ENCODE data around the gene ARHGAP1. TPM values are rescaled to one million over a fixed set of nuclear protein-coding genes. Genes with fewer than 3 reads are reported as not detected.

ARHGAP1 gene
- total RNA-seq, 2 donors from 2014 or later: 106 to 159 TPM

GRCh38 chr11:46736146-46736545 is 35.7 kb upstream of the ARHGAP1 start:
- DNase-seq (ENCODE audit: low spot score) (no peak), ATAC-seq (ENCODE audit: insufficient number of reproducible peaks, low FRiP score, low read depth) (no peak)
- Histone ChIP-seq H3K4me1 (ENCODE audit: control insufficient read depth in 1 of 2, low read depth in 2 of 2) (peaks cover 3 to 9% of the 10 kb centered on the region in 2 donors), H3K9me3 (no peaks in the 10 kb centered on the region), H3K4me3 (no peak overlapping the region), H3K36me3 (no peaks in the 10 kb centered on the region), H3K27me3 (replicated peaks; ENCODE audit: insufficient read depth) (no peaks in the 10 kb centered on the region), H3K27ac (peak overlapping the region; percentile 51 to 61)
- no peak for TF ChIP-seq CTCF (IDR thresholded peaks at IDR 0.05)

- ATAC-seq (ENCODE audit: insufficient number of reproducible peaks, low FRiP score, low read depth) (no peak), DNase-seq (ENCODE audit: low spot score) (no peak)
- Histone ChIP-seq H3K4me1 (ENCODE audit: control insufficient read depth in 1 of 2, low read depth in 2 of 2) (peaks cover 3 to 9% of the 10 kb centered on the region in 2 donors), H3K27me3 (replicated peaks; ENCODE audit: insufficient read depth) (no peaks in the 10 kb centered on the region), H3K9me3 (no peaks in the 10 kb centered on the region), H3K4me3 (no peak overlapping the region), H3K36me3 (no peaks in the 10 kb centered on the region), H3K27ac (no peak overlapping the region)
- TF ChIP-seq CTCF (IDR thresholded peaks at IDR 0.05): no peak
Observed at GRCh38 chr11:46733234-46733633, 32.8 kb upstream of the ARHGAP1 start.

- no peaks in the 10 kb centered on the region for H3K36me3 ChIP-seq
- no peaks in the 10 kb centered on the region for H3K9me3 ChIP-seq
- no peak for DNase-seq (ENCODE audit: low spot score)
- no peaks in the 10 kb centered on the region for H3K27me3 ChIP-seq (replicated peaks; ENCODE audit: insufficient read depth)
- H3K4me3 ChIP-seq: no peak overlapping the region
- ATAC-seq (ENCODE audit: insufficient number of reproducible peaks, low FRiP score, low read depth): no peak
- peaks cover 0 to 4% of the 10 kb centered on the region in 2 donors for H3K4me1 ChIP-seq (ENCODE audit: control insufficient read depth in 1 of 2, low read depth in 2 of 2)
- H3K27ac ChIP-seq: no peak overlapping the region
- no peak for TF ChIP-seq CTCF (IDR thresholded peaks at IDR 0.05)
Observed at GRCh38 chr11:46731545-46731944, 31.1 kb upstream of the ARHGAP1 start.

GRCh38 chr11:46729110-46730027 is 28.9 kb upstream of the ARHGAP1 start:
- H3K36me3 ChIP-seq: no peaks in the 10 kb centered on the region
- H3K4me1 ChIP-seq (ENCODE audit: control insufficient read depth in 1 of 2, low read depth in 2 of 2): no peaks in the 10 kb centered on the region
- no peaks in the 10 kb centered on the region for H3K9me3 ChIP-seq
- DNase-seq (ENCODE audit: low spot score): no peak
- no peak for ATAC-seq (ENCODE audit: insufficient number of reproducible peaks, low FRiP score, low read depth)
- no peak for TF ChIP-seq CTCF (IDR thresholded peaks at IDR 0.05)
- H3K4me3 ChIP-seq: no peak overlapping the region
- H3K27me3 ChIP-seq (replicated peaks; ENCODE audit: insufficient read depth): no peaks in the 10 kb centered on the region
- no peak overlapping the region for H3K27ac ChIP-seq

GRCh38 chr11:46728659-46729040 is 28.2 kb upstream of the ARHGAP1 start:
- TF ChIP-seq CTCF (IDR thresholded peaks at IDR 0.05): no peak

More at GRCh38 chr11:46728659-46729040, 28.2 kb upstream of the ARHGAP1 start:
- DNase-seq (ENCODE audit: low spot score) (no peak), ATAC-seq (ENCODE audit: insufficient number of reproducible peaks, low FRiP score, low read depth) (no peak)
- no peaks in the 10 kb centered on the region for H3K36me3 ChIP-seq
- H3K9me3 ChIP-seq: no peaks in the 10 kb centered on the region
- H3K4me1 ChIP-seq (ENCODE audit: control insufficient read depth in 1 of 2, low read depth in 2 of 2): no peaks in the 10 kb centered on the region
- H3K4me3 ChIP-seq: no peak overlapping the region
- H3K27ac ChIP-seq: no peak overlapping the region
- H3K27me3 ChIP-seq (replicated peaks; ENCODE audit: insufficient read depth): no peaks in the 10 kb centered on the region
